Transverse colon (tissue), 4 donors: ENCODE measurements around the gene PAQR5. TPM values are rescaled to one million over a fixed set of nuclear protein-coding genes. Genes with fewer than 3 reads are reported as not detected.

ENCODE experiments used
- DNase-seq: peaks from one replicate; pipeline ENCODE4 v3.0.0-alpha.2; 2019
- H3K27ac ChIP-seq, 4 donors: fragments of 200-600 bp; sonication (generic); 2 replicates each; pipeline ENCODE4 v1.5.1; 2016 to 2018; ENCODE audit warnings: inconsistent platforms in 4 of 4
- H3K27me3 ChIP-seq: fragments of 200-600 bp; sonication (generic); 2 replicates; pipeline ENCODE4 v1.5.1; 2017; ENCODE audit warnings: inconsistent platforms
- H3K36me3 ChIP-seq, 4 donors: fragments of 200-600 bp; sonication (generic); 2 replicates each; pipeline ENCODE4 v1.5.1; 2017 to 2019; ENCODE audit warnings: inconsistent platforms in 4 of 4
- H3K4me1 ChIP-seq, 4 donors: fragments of 200-600 bp; sonication (generic); 2 replicates each; pipeline ENCODE4 v1.5.1; 2017 to 2020; ENCODE audit warnings: inconsistent platforms in 4 of 4
- H3K4me3 ChIP-seq, 4 donors: fragments of 200-600 bp; sonication (generic); 1 replicate in 1 of 4; 2 replicates in 3 of 4; pipeline versions ENCODE4 v1.5.1 to v1.6.1; 2017 to 2019; ENCODE audit warnings: inconsistent platforms in 4 of 4
- H3K9me3 ChIP-seq, 2 donors: fragments of 200-600 bp; sonication (generic); 2 replicates each; pipeline ENCODE4 v1.5.1; 2017 to 2019; ENCODE audit warnings: inconsistent platforms in 2 of 2
- CTCF ChIP-seq, 5 experiments: fragments of 200-600 bp in 3 of 5; fragments of 450-650 bp in 2 of 5; sonication (generic) in 3 of 5; IDR thresholded peaks; 1 replicate in 2 of 5; 2 replicates in 3 of 5; pipeline ENCODE4 v1.5.1; 2016 to 2017; ENCODE audit warnings: antibody characterized with exemption in 5 of 5, inconsistent platforms in 3 of 5, mild to moderate bottlenecking in 2 of 5, moderate library complexity in 1 of 5
- EP300 ChIP-seq: sonication (generic); formaldehyde crosslinking; IDR thresholded peaks from one replicate; pipeline ENCODE4 v1.6.1; 2017; ENCODE audit warnings: antibody characterized with exemption, low read depth
- POLR2A ChIP-seq: fragments of 450-650 bp; IDR thresholded peaks from one replicate; pipeline ENCODE4 v1.6.1; 2016; ENCODE audit warnings: antibody characterized with exemption, mild to moderate bottlenecking, moderate library complexity
- POLR2AphosphoS5 ChIP-seq, 3 donors: sonication (generic); formaldehyde crosslinking; IDR thresholded peaks; one replicate each; pipeline ENCODE4 v1.6.1; 2016; ENCODE audit warnings: antibody characterized with exemption in 3 of 3
- WGBS, 2 donors: methylation state at CpG; one replicate each; pipeline ENCODE4 v1.1.5; 2018; ENCODE audit warnings: low coverage in 1 of 2; 5-methylcytosine and 5-hydroxymethylcytosine counted together
- in situ Hi-C, 4 donors: fragments of 200-750 bp; cut with MboI; loops; one replicate each; pipeline versions ENCODE4 v1.15.0 to v1.15.1; 2017; ENCODE audit warnings: low sequenced_read_pairs in 3 of 4, low pct_ligation_motif_present in 1 of 4, low pct_unique_long_range_greater_than_20kb in 1 of 4
- intact Hi-C: fragments of 100-400 bp; cut with DNase I; formaldehyde crosslinking; loops from one replicate; pipeline ENCODE4 v1.15.1; 2023; ENCODE audit warnings: low total_unique reads
- total RNA-seq, 4 donors: library from RNA; depleted of rRNA; stranded (reverse); fragments of >200 nt; gene quantifications; one replicate each; pipeline ENCODE4 v1.1.0, GENCODE V29; 2016

Gene PAQR5
- total RNA-seq, 4 donors from 2014 or later: 21.1 to 80.0 (median 48.9) TPM

DNA sequence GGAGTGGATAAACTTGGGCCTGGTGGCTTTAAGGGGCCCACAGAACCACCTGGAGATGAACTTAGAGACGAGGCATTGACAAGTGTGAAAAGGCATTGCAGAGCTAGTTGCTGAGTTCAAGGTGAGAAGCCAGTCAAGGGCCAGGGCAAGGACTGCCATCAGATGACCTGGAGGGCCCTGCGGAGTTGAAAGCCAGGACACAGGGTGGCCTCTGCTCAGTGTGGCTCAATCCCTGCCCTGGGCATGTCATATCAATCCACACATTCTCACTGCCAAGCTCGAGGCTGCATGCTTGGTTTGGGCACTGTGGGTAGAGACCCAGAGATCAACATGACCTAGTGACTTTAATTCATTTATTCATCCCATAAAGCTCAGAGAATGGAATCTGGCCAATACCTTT is 9.2 kb downstream of the PAQR5 start:
- in situ Hi-C loops (no loop called here), intact Hi-C loops (no loop called here)
- DNase-seq: no peak
- Histone ChIP-seq H3K27me3 (no peaks in the 10 kb centered on the region), H3K36me3 (no peaks in the 10 kb centered on the region), H3K27ac (no peak overlapping the region), H3K4me3 (no peak overlapping the region), H3K4me1 (peaks cover 0 to 23% (median 10%) of the 10 kb centered on the region in 4 donors), H3K9me3 (no peaks in the 10 kb centered on the region)
- 76% methylated on average over 3 of the region's 3 CpGs; no CpG with 5 or more reads in 1 of the 2 donors for WGBS, 2 donors
- no peak for TF ChIP-seq CTCF (IDR thresholded peaks at IDR 0.05)
- TF ChIP-seq POLR2A: no peak
- TF ChIP-seq POLR2AphosphoS5 (IDR thresholded peaks at IDR 0.05): no peak
- no peak for TF ChIP-seq EP300

DNA sequence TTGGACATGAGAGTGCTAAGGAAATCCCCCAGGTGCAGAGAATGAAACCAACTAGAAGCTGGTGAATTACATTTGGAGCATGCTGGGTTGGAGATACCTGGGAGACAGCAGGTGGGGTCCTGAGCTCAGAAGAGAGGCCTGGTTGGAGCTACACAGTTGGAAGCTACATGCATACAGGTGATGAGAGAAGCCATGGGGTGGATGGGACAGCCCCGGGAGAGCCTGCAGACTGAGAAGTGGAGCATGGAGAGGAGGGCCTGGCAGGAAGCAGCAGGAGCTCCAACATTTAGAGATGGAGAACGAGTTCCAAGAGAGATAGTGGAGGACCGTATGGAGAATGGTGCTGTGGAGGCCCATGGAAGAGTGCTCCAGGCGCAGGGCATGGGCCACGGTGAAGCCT is 10.2 kb downstream of the PAQR5 start:
- in situ Hi-C loops: no loop called here
- no peaks in the 10 kb centered on the region for H3K27me3 ChIP-seq
- intact Hi-C loops: no loop called here
- no peak overlapping the region for H3K4me3 ChIP-seq
- 88 to 95% methylated on average over 4 to 5 of the region's 5 CpGs for WGBS, 2 donors
- no peak overlapping the region for H3K27ac ChIP-seq
- TF ChIP-seq CTCF (IDR thresholded peaks at IDR 0.05) (no peak), EP300 (no peak), POLR2AphosphoS5 (IDR thresholded peaks at IDR 0.05) (no peak), POLR2A (no peak)
- peaks cover 6 to 33% (median 18%) of the 10 kb centered on the region in 4 donors for H3K4me1 ChIP-seq
- no peak for DNase-seq
- H3K36me3 ChIP-seq: no peaks in the 10 kb centered on the region
- H3K9me3 ChIP-seq: no peaks in the 10 kb centered on the region

DNA sequence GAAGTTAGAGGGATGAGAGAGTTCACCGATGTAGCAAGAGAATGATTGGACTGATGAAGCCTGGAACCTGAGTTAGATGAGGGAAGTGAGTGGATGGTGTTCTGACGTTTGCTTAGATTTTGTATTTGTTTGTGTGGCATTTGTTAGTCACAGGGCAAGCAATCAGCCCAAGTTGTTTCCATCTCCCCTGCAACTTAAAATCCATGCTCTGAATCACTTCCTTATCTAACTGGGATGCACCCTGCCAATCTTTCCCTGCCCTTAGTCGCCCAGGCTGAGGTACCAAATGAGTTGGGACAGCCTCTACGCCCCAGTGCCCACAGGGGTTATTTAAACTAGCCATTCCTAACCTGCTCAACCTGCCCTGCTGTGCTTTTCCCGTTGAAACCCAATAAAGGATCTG is 12.6 kb downstream of the PAQR5 start:
- no peaks in the 10 kb centered on the region for H3K27me3 ChIP-seq
- peak overlapping the region in 1 of 4 donors; percentile 15 for H3K27ac ChIP-seq
- no peak overlapping the region for H3K4me3 ChIP-seq
- WGBS, 2 donors: 50 to 58% methylated on average over 2 to 5 of the region's 5 CpGs
- in situ Hi-C loops: no loop called here
- intact Hi-C loops: no loop called here
- H3K4me1 ChIP-seq: peaks cover 12 to 43% (median 27%) of the 10 kb centered on the region in 4 donors
- no peaks in the 10 kb centered on the region for H3K36me3 ChIP-seq
- TF ChIP-seq POLR2A: no peak
- TF ChIP-seq POLR2AphosphoS5 (IDR thresholded peaks at IDR 0.05): no peak
- TF ChIP-seq EP300: no peak
- TF ChIP-seq CTCF (IDR thresholded peaks at IDR 0.05): no peak
- DNase-seq: no peak
- no peaks in the 10 kb centered on the region for H3K9me3 ChIP-seq

DNA sequence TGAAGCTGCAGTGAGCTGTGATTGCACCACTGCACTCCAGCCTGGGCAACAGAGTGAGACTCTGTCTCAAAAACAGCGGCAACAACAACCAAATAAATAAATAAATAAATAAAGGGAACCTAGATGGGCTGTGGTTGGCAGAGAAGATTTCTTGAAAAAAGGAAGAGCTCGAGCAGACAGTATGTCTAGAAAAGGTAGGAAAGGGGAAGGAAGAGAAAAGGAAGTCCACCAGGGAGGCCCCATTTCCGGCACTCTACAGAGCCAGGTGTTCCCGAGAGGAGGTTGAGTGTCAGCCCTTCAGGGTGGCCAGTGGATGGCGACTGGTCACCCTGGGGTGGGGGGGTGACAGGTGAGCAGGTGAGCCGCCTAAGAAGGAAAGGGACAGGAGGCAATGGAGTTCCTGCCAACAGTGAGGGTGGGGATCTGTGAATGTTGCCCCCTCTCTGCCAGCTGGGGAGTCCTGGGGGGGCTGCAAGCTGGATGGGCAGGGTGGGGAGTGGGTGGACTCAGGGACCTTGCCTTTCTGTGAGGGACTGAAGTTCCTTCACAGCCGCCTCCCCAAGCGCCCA is 14.8 kb downstream of the PAQR5 start:
- intact Hi-C loops (no loop called here), in situ Hi-C loops (no loop called here)
- peak overlapping the region in 1 of 4 donors; percentile 37 for H3K4me3 ChIP-seq
- H3K9me3 ChIP-seq: no peaks in the 10 kb centered on the region
- DNase-seq: no peak
- no peaks in the 10 kb centered on the region for H3K27me3 ChIP-seq
- 28 to 56% methylated on average over 6 to 8 of the region's 8 CpGs for WGBS, 2 donors
- H3K36me3 ChIP-seq: no peaks in the 10 kb centered on the region
- H3K27ac ChIP-seq: peak overlapping the region; percentile 88 to 92 (median 88)
- peaks cover 12 to 64% (median 47%) of the 10 kb centered on the region in 4 donors for H3K4me1 ChIP-seq
- TF ChIP-seq CTCF (IDR thresholded peaks at IDR 0.05): no peak
- TF ChIP-seq POLR2A: no peak
- TF ChIP-seq EP300: no peak
- no peak for TF ChIP-seq POLR2AphosphoS5 (IDR thresholded peaks at IDR 0.05)
